A549 (cell line): Measurements from ENCODE around the gene TRIM22. TPM values are rescaled to one million over a fixed set of nuclear protein-coding genes. Genes with fewer than 3 reads are reported as not detected.
"Not testable (repeated sequence)": the region's sequence is repeated elsewhere in the genome, so short reads cannot be mapped to it uniquely, and the experiment has no call there.

Source experiments
- ATAC-seq, 2 experiments: fragments of 200-7000 bp in 1 of 2; fragments of >200 bp in 1 of 2; cut with Nextera tagmentation in 1 of 2; cut with Tn5 transposase in 1 of 2; 3 replicates each; pipeline versions ENCODE4 v1.8.0 to v1.9.1; 2018 to 2020; ENCODE audit warnings: mild to moderate bottlenecking in 1 of 2, moderate library complexity in 1 of 2
- CTCF ChIA-PET: fragments of 300-600 bp; sonication (Branson Sonifier 250); formaldehyde crosslinking; extraction: SDS; loops from one replicate; lab custom pipeline; 2021; ENCODE audit warnings: antibody characterized with exemption, inconsistent platforms; lab: Yijun Ruan, JAX
- POLR2A ChIA-PET: fragments of 350-600 bp; formaldehyde crosslinking; extraction: SDS; loops from one replicate; lab custom pipeline; 2021; ENCODE audit warnings: antibody characterized with exemption, inconsistent platforms; lab: Yijun Ruan, JAX
- DNase-seq, 2 experiments: peaks; one replicate each; pipeline versions ENCODE4 v3.0.0 to v3.0.0-alpha.2; 2011 to 2016; ENCODE audit warnings: low read depth in 1 of 2, low spot score in 1 of 2
- FAIRE-seq: peaks from 2 replicates; lab custom pipeline; 2011; peaks lifted over from hg19 to GRCh38; lab: Jason Lieb, UNC
- H3K27ac ChIP-seq, 2 experiments: fragments of >200 bp; sonication (Bioruptor Twin); formaldehyde crosslinking; 3 replicates each; pipeline ENCODE4 v1.5.1; 2016 to 2017
- H3K4me1 ChIP-seq: fragments of >200 bp; sonication (Bioruptor Twin); formaldehyde crosslinking; 3 replicates; pipeline ENCODE4 v1.6.1; 2016
- H3K4me2 ChIP-seq: fragments of >200 bp; sonication (Bioruptor Twin); formaldehyde crosslinking; 3 replicates; pipeline ENCODE4 v1.6.1; 2016
- H3K4me3 ChIP-seq: fragments of >200 bp; sonication (Bioruptor Twin); formaldehyde crosslinking; 3 replicates; pipeline ENCODE4 v1.5.1; 2016
- H3K9me3 ChIP-seq: fragments of >200 bp; sonication (Bioruptor Twin); formaldehyde crosslinking; 3 replicates; pipeline ENCODE4 v1.6.1; 2016
- BHLHE40 ChIP-seq: IDR thresholded peaks from 2 replicates; pipeline ENCODE4 v1.6.1; 2012; ENCODE audit warnings: low read depth, low read length, inconsistent platforms
- CEBPB ChIP-seq, 2 experiments: fragments of >200 bp in 1 of 2; sonication (Bioruptor Twin) in 1 of 2; formaldehyde crosslinking in 1 of 2; IDR thresholded peaks; 2 replicates each; pipeline ENCODE4 v1.6.1; 2012 to 2016
- FOSB ChIP-seq: fragments of 250-450 bp; sonication (Bioruptor Pico); IDR thresholded peaks from 2 replicates; pipeline ENCODE4 v1.5.0; 2020; ENCODE audit warnings: mild to moderate bottlenecking, moderate library complexity
- HOXA7 ChIP-seq: fragments of 250-450 bp; sonication (Bioruptor Pico); IDR thresholded peaks from 2 replicates; pipeline ENCODE4 v1.5.0; 2020; ENCODE audit warnings: mild to moderate bottlenecking, moderate library complexity
- NPAS2 ChIP-seq: fragments of 250-450 bp; sonication (Bioruptor Pico); IDR thresholded peaks from 2 replicates; pipeline ENCODE4 v1.8.0; 2022; ENCODE audit warnings: mild to moderate bottlenecking, moderate library complexity, borderline replicate concordance
- NR3C1 ChIP-seq: fragments of >200 bp; sonication (Bioruptor Twin); formaldehyde crosslinking; IDR thresholded peaks from 3 replicates; pipeline ENCODE4 v1.6.1; 2017
- POLR2AphosphoS2 ChIP-seq: conservative IDR thresholded peaks from 2 replicates; pipeline ENCODE4 v1.6.1; 2012; ENCODE audit warnings: low read length, improper control_type of control experiment, inconsistent platforms
- RAD21 ChIP-seq, 2 experiments: fragments of >200 bp in 1 of 2; sonication (Bioruptor Twin) in 1 of 2; formaldehyde crosslinking in 1 of 2; IDR thresholded peaks in 1 of 2; conservative IDR thresholded peaks in 1 of 2; 2 replicates in 1 of 2; 3 replicates in 1 of 2; pipeline ENCODE4 v1.6.1; 2012 to 2018; ENCODE audit warnings: inconsistent platforms in 1 of 2
- RFX5 ChIP-seq: fragments of 450-650 bp; IDR thresholded peaks from 2 replicates; pipeline ENCODE4 v1.7.1; 2014; ENCODE audit warnings: antibody characterized with exemption, mild to moderate bottlenecking, moderate library complexity
- SMC3 ChIP-seq: fragments of >200 bp; sonication (Bioruptor Twin); formaldehyde crosslinking; IDR thresholded peaks from 3 replicates; pipeline ENCODE4 v1.6.1; 2018; ENCODE audit warnings: inconsistent platforms
- TP53 ChIP-seq: fragments of 250-450 bp; sonication (Bioruptor Pico); IDR thresholded peaks from 2 replicates; pipeline ENCODE4 v1.5.0; 2021; ENCODE audit warnings: mild to moderate bottlenecking, moderate library complexity
- ZC3H11A ChIP-seq: fragments of 450-650 bp; IDR thresholded peaks from 2 replicates; pipeline ENCODE4 v1.6.1; 2014; ENCODE audit warnings: antibody characterized with exemption, mild to moderate bottlenecking
- WGBS: methylation state at CpG from one replicate; pipeline ENCODE4 v1.1.6; 2017; ENCODE audit errors: missing lambda C conversion rate; 5-methylcytosine and 5-hydroxymethylcytosine counted together
- polyA plus RNA-seq, 4 experiments: library from polyadenylated mRNA; depleted of rRNA in 3 of 4; stranded (reverse); fragments of >200 nt; fragmentation: RNase III in 1 of 4; extraction: RNeasy Plus Mini Kit Qiagen cat#74134 plus additional on column Dnase treatment in 1 of 4; gene quantifications; 2 replicates in 3 of 4; 3 replicates in 1 of 4; pipeline ENCODE4 v1.2.3, GENCODE V29; 2011 to 2017
- TF ChIP-seq, protein P1 (sequence below): fragments of >200 bp; sonication (Bioruptor Twin); formaldehyde crosslinking; IDR thresholded peaks from 3 replicates; pipeline ENCODE4 v1.5.1; 2016
- TF ChIP-seq, protein P2 (sequence below): fragments of 250-450 bp; sonication (Bioruptor Pico); IDR thresholded peaks from 2 replicates; pipeline ENCODE4 v1.5.0; 2021; ENCODE audit warnings: mild to moderate bottlenecking, moderate library complexity, borderline replicate concordance
- TF ChIP-seq, protein P3 (sequence below): IDR thresholded peaks from 2 replicates; pipeline ENCODE4 v1.6.1; 2012

Gene TRIM22
- polyA plus RNA-seq, 2 of the 4 experiments (the other 2 are of a cell fraction): 1.4 to 2.7 TPM

DNA sequence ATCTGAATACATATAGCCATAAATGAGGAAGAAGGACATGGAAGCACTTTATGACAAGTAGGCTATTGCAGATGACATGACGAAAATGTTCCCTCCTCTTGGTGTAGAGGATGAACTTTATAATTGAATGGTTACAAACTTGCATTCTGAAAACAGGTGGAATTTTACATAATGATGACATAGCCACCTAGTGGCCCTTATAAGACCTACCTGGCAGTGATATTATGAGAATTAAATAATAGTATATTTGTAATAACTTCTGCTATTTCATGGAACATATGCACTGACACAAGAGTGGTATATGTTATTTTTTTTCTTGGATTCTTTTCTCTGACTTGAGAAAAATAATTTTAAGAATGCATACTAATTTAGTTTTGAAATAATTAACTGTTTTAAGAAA is 22.9 kb downstream of the TRIM22 start:
- Histone ChIP-seq H3K4me3 (no peak overlapping the region), H3K4me2 (no peak overlapping the region), H3K27ac (no peak overlapping the region), H3K4me1 (no peaks in the 10 kb centered on the region), H3K9me3 (no peaks in the 10 kb centered on the region)
- 11% methylated on average over 1 of the region's 1 CpG for WGBS
- ATAC-seq (peak in 1 of 2 experiments; percentile 68; a peak in 4 of 6 replicates), DNase-seq (peak; percentile 18 to 19), FAIRE-seq (no peak)
- ChIA-PET POLR2A (no interaction called here), CTCF (interaction anchor here (0.8 to 3.6 kb wide), 8 partner anchors 11 to 113 kb away, joined by 3 to 17 read pairs (median 6); partner anchors contain the start of gene TRIM5)
- TF ChIP-seq, protein P1, sequence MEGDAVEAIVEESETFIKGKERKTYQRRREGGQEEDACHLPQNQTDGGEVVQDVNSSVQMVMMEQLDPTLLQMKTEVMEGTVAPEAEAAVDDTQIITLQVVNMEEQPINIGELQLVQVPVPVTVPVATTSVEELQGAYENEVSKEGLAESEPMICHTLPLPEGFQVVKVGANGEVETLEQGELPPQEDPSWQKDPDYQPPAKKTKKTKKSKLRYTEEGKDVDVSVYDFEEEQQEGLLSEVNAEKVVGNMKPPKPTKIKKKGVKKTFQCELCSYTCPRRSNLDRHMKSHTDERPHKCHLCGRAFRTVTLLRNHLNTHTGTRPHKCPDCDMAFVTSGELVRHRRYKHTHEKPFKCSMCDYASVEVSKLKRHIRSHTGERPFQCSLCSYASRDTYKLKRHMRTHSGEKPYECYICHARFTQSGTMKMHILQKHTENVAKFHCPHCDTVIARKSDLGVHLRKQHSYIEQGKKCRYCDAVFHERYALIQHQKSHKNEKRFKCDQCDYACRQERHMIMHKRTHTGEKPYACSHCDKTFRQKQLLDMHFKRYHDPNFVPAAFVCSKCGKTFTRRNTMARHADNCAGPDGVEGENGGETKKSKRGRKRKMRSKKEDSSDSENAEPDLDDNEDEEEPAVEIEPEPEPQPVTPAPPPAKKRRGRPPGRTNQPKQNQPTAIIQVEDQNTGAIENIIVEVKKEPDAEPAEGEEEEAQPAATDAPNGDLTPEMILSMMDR: peak; percentile 58
- TF ChIP-seq SMC3: peak; percentile 59; the same call in 2 of the 3 replicates
- TF ChIP-seq RAD21 (conservative IDR thresholded peaks at IDR 0.05 in 1 of 2, IDR thresholded peaks at IDR 0.05 in 1 of 2): peak; percentile 68 to 70
- no peak for TF ChIP-seq CEBPB (IDR thresholded peaks at IDR 0.05)
- no peak for TF ChIP-seq RFX5
- no peak for TF ChIP-seq FOSB (CRISPR knock-in tag)

DNA sequence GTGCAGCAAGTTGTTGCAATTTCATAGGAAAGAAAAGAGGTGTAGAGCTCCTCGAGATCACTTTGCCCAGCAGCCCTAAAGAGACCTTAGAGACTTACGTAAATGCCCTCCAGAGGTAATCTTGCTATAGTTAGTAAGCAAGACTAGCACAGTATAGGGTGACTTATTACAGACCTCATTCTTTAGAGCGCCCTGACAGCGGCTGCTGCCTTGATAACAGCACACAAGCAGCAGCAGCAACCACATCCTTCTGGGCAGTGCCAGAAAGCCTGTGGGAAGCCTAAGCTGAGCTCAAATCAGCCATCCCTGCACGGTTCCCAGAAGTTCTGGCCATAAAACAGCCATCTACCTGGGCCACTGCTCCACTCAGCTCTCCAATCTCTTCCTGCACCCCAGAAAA is 24.1 kb downstream of the TRIM22 start:
- no peak for TF ChIP-seq ZC3H11A
- no peak for TF ChIP-seq BHLHE40
- TF ChIP-seq HOXA7 (CRISPR knock-in tag): no peak
- no peak for TF ChIP-seq TP53 (CRISPR knock-in tag)
- TF ChIP-seq POLR2AphosphoS2: no peak
- TF ChIP-seq NR3C1: no peak
- TF ChIP-seq, protein P2, sequence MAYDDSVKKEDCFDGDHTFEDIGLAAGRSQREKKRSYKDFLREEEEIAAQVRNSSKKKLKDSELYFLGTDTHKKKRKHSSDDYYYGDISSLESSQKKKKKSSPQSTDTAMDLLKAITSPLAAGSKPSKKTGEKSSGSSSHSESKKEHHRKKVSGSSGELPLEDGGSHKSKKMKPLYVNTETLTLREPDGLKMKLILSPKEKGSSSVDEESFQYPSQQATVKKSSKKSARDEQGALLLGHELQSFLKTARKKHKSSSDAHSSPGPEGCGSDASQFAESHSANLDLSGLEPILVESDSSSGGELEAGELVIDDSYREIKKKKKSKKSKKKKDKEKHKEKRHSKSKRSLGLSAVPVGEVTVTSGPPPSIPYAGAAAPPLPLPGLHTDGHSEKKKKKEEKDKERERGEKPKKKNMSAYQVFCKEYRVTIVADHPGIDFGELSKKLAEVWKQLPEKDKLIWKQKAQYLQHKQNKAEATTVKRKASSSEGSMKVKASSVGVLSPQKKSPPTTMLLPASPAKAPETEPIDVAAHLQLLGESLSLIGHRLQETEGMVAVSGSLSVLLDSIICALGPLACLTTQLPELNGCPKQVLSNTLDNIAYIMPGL (CRISPR knock-in tag): no peak
- no peak for TF ChIP-seq NPAS2 (CRISPR knock-in tag)
- TF ChIP-seq, protein P3, sequence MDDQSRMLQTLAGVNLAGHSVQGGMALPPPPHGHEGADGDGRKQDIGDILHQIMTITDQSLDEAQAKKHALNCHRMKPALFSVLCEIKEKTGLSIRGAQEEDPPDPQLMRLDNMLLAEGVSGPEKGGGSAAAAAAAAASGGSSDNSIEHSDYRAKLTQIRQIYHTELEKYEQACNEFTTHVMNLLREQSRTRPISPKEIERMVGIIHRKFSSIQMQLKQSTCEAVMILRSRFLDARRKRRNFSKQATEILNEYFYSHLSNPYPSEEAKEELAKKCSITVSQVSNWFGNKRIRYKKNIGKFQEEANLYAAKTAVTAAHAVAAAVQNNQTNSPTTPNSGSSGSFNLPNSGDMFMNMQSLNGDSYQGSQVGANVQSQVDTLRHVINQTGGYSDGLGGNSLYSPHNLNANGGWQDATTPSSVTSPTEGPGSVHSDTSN: no peak
- Histone ChIP-seq H3K4me2 (no peak overlapping the region), H3K4me1 (no peaks in the 10 kb centered on the region), H3K4me3 (no peak overlapping the region), H3K9me3 (no peaks in the 10 kb centered on the region), H3K27ac (no peak overlapping the region)
- ATAC-seq (peak in 1 of 2 experiments; percentile 34; a peak in 2 of 6 replicates), FAIRE-seq (no peak), DNase-seq (no peak)
- CTCF ChIA-PET: interaction anchor here (0.8 to 3.6 kb wide), 7 partner anchors 10 to 238 kb away, joined by 3 to 17 read pairs (median 5); partner anchors contain the start of gene TRIM5
- 39% methylated on average over 5 of the region's 5 CpGs for WGBS
- POLR2A ChIA-PET: no interaction called here

DNA sequence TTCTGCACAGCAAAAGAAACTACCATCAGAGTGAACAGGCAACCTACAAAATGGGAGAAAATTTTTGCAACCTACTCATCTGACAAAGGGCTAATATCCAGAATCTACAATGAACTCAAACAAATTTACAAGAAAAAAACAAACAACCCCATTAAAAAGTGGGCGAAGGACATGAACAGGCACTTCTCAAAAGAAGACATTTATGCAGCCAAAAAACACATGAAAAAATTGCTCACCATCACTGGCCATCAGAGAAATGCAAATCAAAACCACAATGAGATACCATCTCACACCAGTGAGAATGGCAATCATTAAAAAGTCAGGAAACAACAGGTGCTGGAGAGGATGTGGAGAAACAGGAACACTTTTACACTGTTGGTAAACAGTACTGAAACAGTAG is 26.9 kb downstream of the TRIM22 start:
- 53% methylated on average over 1 of the region's 1 CpG for WGBS
- ATAC-seq, CTCF ChIA-PET, H3K4me3 ChIP-seq, POLR2A ChIA-PET, DNase-seq, H3K9me3 ChIP-seq, FAIRE-seq, H3K4me2 ChIP-seq, H3K4me1 ChIP-seq, H3K27ac ChIP-seq: not testable (repeated sequence)
